SU-DHL-6 (cell line): ENCODE measurements around the gene ARFGEF3.

Experiments used
- H2AFZ ChIP-seq: fragments of 200-600 bp; sonication (generic); 2 replicates; pipeline ENCODE4 v1.6.1; 2014; ENCODE audit warnings: low read depth, mild to moderate bottlenecking, moderate library complexity, mixed read lengths, antibody characterized with exemption, low read length; ENCODE audit not compliant: severe bottlenecking
- H3F3A ChIP-seq: fragments of 200-600 bp; shearing (Covaris generic); 2 replicates; pipeline ENCODE4 v1.6.0; 2016; ENCODE audit warnings: antibody characterized with exemption, mild to moderate bottlenecking; ENCODE audit not compliant: insufficient read depth
- H3K27ac ChIP-seq: fragments of 200-600 bp; sonication (generic); 2 replicates; pipeline ENCODE4 v1.5.1; 2016; ENCODE audit warnings: low read depth, mild to moderate bottlenecking, low read length, moderate library complexity, mixed read lengths
- H3K27me3 ChIP-seq: fragments of 200-600 bp; sonication (generic), shearing (Covaris generic); 2 replicates; pipeline ENCODE4 v1.6.0; 2014; ENCODE audit warnings: mild to moderate bottlenecking, low read length
- H3K36me3 ChIP-seq: fragments of 200-600 bp; sonication (generic); 2 replicates; pipeline ENCODE4 v1.6.1; 2014; ENCODE audit warnings: mild to moderate bottlenecking, low read length, mixed read lengths
- H3K4me2 ChIP-seq: fragments of 300-600, 200-600 bp; shearing (Covaris generic), sonication (generic); 2 replicates; pipeline ENCODE4 v1.6.0; 2014; ENCODE audit warnings: low read length, low read depth, mild to moderate bottlenecking; ENCODE audit not compliant: poor library complexity, severe bottlenecking
- H3K4me3 ChIP-seq: fragments of 200-600 bp; sonication (generic); 2 replicates; pipeline ENCODE4 v1.5.1; 2014; ENCODE audit warnings: antibody characterized with exemption, low read length, mild to moderate bottlenecking, mixed read lengths; ENCODE audit not compliant: insufficient read depth, poor library complexity, severe bottlenecking
- H3K79me2 ChIP-seq: fragments of 200-600 bp; sonication (generic); 2 replicates; pipeline ENCODE4 v1.6.1; 2014; ENCODE audit warnings: mild to moderate bottlenecking, low read length, moderate library complexity; ENCODE audit not compliant: insufficient read depth
- H3K9ac ChIP-seq: fragments of 200-600 bp; sonication (generic); 2 replicates; pipeline ENCODE4 v1.7.0; 2014; ENCODE audit warnings: mild to moderate bottlenecking, low read length
- H3K9me2 ChIP-seq: fragments of 200-600 bp; sonication (generic); replicated peaks from 2 replicates; pipeline ENCODE4 v1.6.1; 2014; ENCODE audit warnings: low read length; ENCODE audit not compliant: insufficient read depth
- H3K9me3 ChIP-seq: fragments of 200-600 bp; sonication (generic); 2 replicates; pipeline ENCODE4 v1.6.1; 2014; ENCODE audit warnings: low read length, mixed read lengths; ENCODE audit not compliant: insufficient read depth
- H4K20me1 ChIP-seq: fragments of 200-600 bp; sonication (generic); 2 replicates; pipeline ENCODE4 v1.6.1; 2014; ENCODE audit warnings: low read depth, mild to moderate bottlenecking, antibody characterized with exemption, low read length, moderate library complexity, mixed read lengths
- CTCF ChIP-seq: fragments of 200-600 bp; sonication (generic); IDR thresholded peaks from one replicate; pipeline ENCODE4 v1.5.1; 2017; ENCODE audit warnings: antibody characterized with exemption, mild to moderate bottlenecking, low read length, moderate library complexity; ENCODE audit not compliant: insufficient read depth, poor library complexity, severe bottlenecking
- EZH2phosphoT487 ChIP-seq: fragments of 200-600 bp; sonication (generic), shearing (Covaris generic); conservative IDR thresholded peaks from 2 replicates; pipeline ENCODE4 v1.6.1; 2018; ENCODE audit warnings: mild to moderate bottlenecking, antibody characterized with exemption, low read length, moderate library complexity, mixed read lengths

Gene ARFGEF3

GRCh38 chr6:138371452-138371711, 209.6 kb downstream of the ARFGEF3 start:
- no peak overlapping the region for H3K27ac ChIP-seq
- no peaks in the 10 kb centered on the region for H3K9me2 ChIP-seq
- no peak overlapping the region for H3K4me3 ChIP-seq
- no peaks in the 10 kb centered on the region for H3K79me2 ChIP-seq
- H3K9ac ChIP-seq: no peak overlapping the region
- H3K9me3 ChIP-seq: no peaks in the 10 kb centered on the region
- no peak overlapping the region for H3K4me2 ChIP-seq
- TF ChIP-seq CTCF (no peak), EZH2phosphoT487 (no peak)
- no peak overlapping the region for H2AFZ ChIP-seq
- H3K27me3 ChIP-seq: no peaks in the 10 kb centered on the region
- H3K36me3 ChIP-seq: no peaks in the 10 kb centered on the region
- H4K20me1 ChIP-seq: no peaks in the 10 kb centered on the region
- H3F3A ChIP-seq: no peaks in the 10 kb centered on the region

GRCh38 chr6:138371720-138372119, 210.0 kb downstream of the ARFGEF3 start:
- H3K27me3 ChIP-seq: no peaks in the 10 kb centered on the region
- no peak overlapping the region for H3K9ac ChIP-seq
- no peak overlapping the region for H3K4me3 ChIP-seq
- H3K4me2 ChIP-seq: no peak overlapping the region
- no peaks in the 10 kb centered on the region for H3K9me2 ChIP-seq
- no peaks in the 10 kb centered on the region for H3K79me2 ChIP-seq
- no peaks in the 10 kb centered on the region for H4K20me1 ChIP-seq
- H3F3A ChIP-seq: no peaks in the 10 kb centered on the region
- no peaks in the 10 kb centered on the region for H3K9me3 ChIP-seq
- no peak overlapping the region for H3K27ac ChIP-seq
- H3K36me3 ChIP-seq: no peaks in the 10 kb centered on the region
- TF ChIP-seq CTCF: no peak
- TF ChIP-seq EZH2phosphoT487: no peak
- no peak overlapping the region for H2AFZ ChIP-seq

- Histone ChIP-seq H3K9ac (no peak overlapping the region), H3K27me3 (no peaks in the 10 kb centered on the region), H3K79me2 (no peaks in the 10 kb centered on the region), H3K27ac (no peak overlapping the region), H3K36me3 (no peaks in the 10 kb centered on the region), H3K9me3 (no peaks in the 10 kb centered on the region), H3K4me3 (no peak overlapping the region), H4K20me1 (no peaks in the 10 kb centered on the region), H3F3A (no peaks in the 10 kb centered on the region), H2AFZ (no peak overlapping the region), H3K9me2 (no peaks in the 10 kb centered on the region), H3K4me2 (no peak overlapping the region)
- TF ChIP-seq CTCF: no peak
- no peak for TF ChIP-seq EZH2phosphoT487
Observed at GRCh38 chr6:138372711-138373463, 211.1 kb downstream of the ARFGEF3 start.
